Measurements from ENCODE around the gene DOHH.

- TF ChIP-seq EZH2 (IDR thresholded peaks at IDR 0.05) (no peak), POLR2AphosphoS5 (IDR thresholded peaks at IDR 0.05; ENCODE audit: borderline replicate concordance, low read depth, low read length) (no peak)
Measured at GRCh38 chr19:3535563-3535965, 35.1 kb upstream of the DOHH start.
